Renal cortical epithelial cell (primary cell): ENCODE measurements around the gene PCDHA1. TPM values are rescaled to one million over a fixed set of nuclear protein-coding genes. Genes with fewer than 3 reads are reported as not detected.
"Not testable (repeated sequence)": the region's sequence is repeated elsewhere in the genome, so short reads cannot be mapped to it uniquely, and the experiment has no call there.

Source experiments
- DNase-seq: peaks from one replicate; pipeline ENCODE4 v3.0.0-alpha.2; 2011; ENCODE audit warnings: low read depth
- total RNA-seq: library from RNA; depleted of rRNA; stranded (reverse); fragments of >200 nt; gene quantifications from 2 replicates; pipeline ENCODE4 v1.2.3, GENCODE V29; 2014

The PCDHA1 gene
- total RNA-seq, 1 donor from 2014 or later, result 0.10 TPM

- not testable (repeated sequence) for DNase-seq
Measured at GRCh38 chr5:140849831-140850634, 64.1 kb downstream of the PCDHA1 start.

GRCh38 chr5:140855772-140856674 is 70.1 kb downstream of the PCDHA1 start, which contains the start of gene PCDHA10:
PCDHA10 (plus strand) TSS chr5:140855897; CDS start chr5:140856049, 152 bp downstream.
- DNase-seq, result no peak

GRCh38 chr5:140857177-140857986 is 71.4 kb downstream of the PCDHA1 start:
- no peak for DNase-seq

- DNase-seq, result no peak
Measured at GRCh38 chr5:140857987-140858240, 72.0 kb downstream of the PCDHA1 start.

- DNase-seq, result no peak
Measured at GRCh38 chr5:140862441-140863295, 76.7 kb downstream of the PCDHA1 start.

- DNase-seq, result no peak
Measured at GRCh38 chr5:140868721-140869554, 83.0 kb downstream of the PCDHA1 start, which contains the start of gene PCDHA11. PCDHA11 (plus strand) TSS chr5:140868957; CDS start chr5:140869104, 147 bp downstream.

- no peak for DNase-seq
Measured at GRCh38 chr5:140869555-140869886, 83.6 kb downstream of the PCDHA1 start.

- DNase-seq, result no peak
Measured at GRCh38 chr5:140870221-140871201, 84.6 kb downstream of the PCDHA1 start.

- DNase-seq, result no peak
Measured at GRCh38 chr5:140875085-140876065, 89.4 kb downstream of the PCDHA1 start, which contains the start of gene PCDHA12. PCDHA12 (plus strand) TSS chr5:140875308; CDS start chr5:140875473, 165 bp downstream.

GRCh38 chr5:140876541-140877261 is 90.8 kb downstream of the PCDHA1 start:
- DNase-seq, result not testable (repeated sequence)

- DNase-seq, result no peak
Measured at GRCh38 chr5:140877262-140877581, 91.3 kb downstream of the PCDHA1 start.

GRCh38 chr5:140881889-140882590 is 96.1 kb downstream of the PCDHA1 start, which contains the start of gene PCDHA13:
PCDHA13 (plus strand) TSS chr5:140882124; CDS start chr5:140882269, 145 bp downstream.
- no peak for DNase-seq

- DNase-seq, result no peak
Measured at GRCh38 chr5:140882591-140882899, 96.6 kb downstream of the PCDHA1 start.

GRCh38 chr5:140883373-140883772 is 97.4 kb downstream of the PCDHA1 start:
- DNase-seq, result no peak

GRCh38 chr5:140883927-140884697 is 98.2 kb downstream of the PCDHA1 start:
- DNase-seq, result no peak

- DNase-seq, result no peak
Measured at GRCh38 chr5:140916325-140916724, 130.4 kb downstream of the PCDHA1 start.
